Liver (tissue), 9 donors: ENCODE measurements around the gene ELOVL4. TPM values are rescaled to one million over a fixed set of nuclear protein-coding genes. Genes with fewer than 3 reads are reported as not detected.

Experiments
- DNase-seq: peaks from one replicate; pipeline ENCODE4 v3.0.0-alpha.2; 2017; ENCODE audit warnings: low spot score
- H3K27ac ChIP-seq, 2 donors: one replicate each; pipeline ENCODE4 v1.7.0; 2013; ENCODE audit warnings: inconsistent platforms in 2 of 2, low read length in 2 of 2, control low read depth in 1 of 2, low read depth in 1 of 2, mild to moderate bottlenecking in 1 of 2
- H3K27me3 ChIP-seq, 4 donors: one replicate each; pipeline versions ENCODE4 v1.6.1 to v1.7.0; 2013; ENCODE audit warnings: low read length in 3 of 4, inconsistent platforms in 1 of 4, mild to moderate bottlenecking in 1 of 4, moderate library complexity in 1 of 4; ENCODE audit not compliant: control insufficient read depth in 4 of 4, insufficient read depth in 4 of 4
- H3K36me3 ChIP-seq, 4 donors: one replicate each; pipeline versions ENCODE4 v1.6.1 to v1.7.0; 2013; ENCODE audit warnings: low read length in 3 of 4, mild to moderate bottlenecking in 3 of 4, low read depth in 1 of 4, moderate library complexity in 1 of 4; ENCODE audit not compliant: control insufficient read depth in 4 of 4, insufficient read depth in 3 of 4
- H3K4me1 ChIP-seq, 4 donors: one replicate each; pipeline versions ENCODE4 v1.6.1 to v1.7.0; 2013; ENCODE audit warnings: low read length in 3 of 4, mild to moderate bottlenecking in 3 of 4, moderate library complexity in 1 of 4; ENCODE audit not compliant: control insufficient read depth in 4 of 4, insufficient read depth in 4 of 4
- H3K4me3 ChIP-seq, 3 donors: one replicate each; pipeline versions ENCODE4 v1.6.1 to v1.7.0; 2013; ENCODE audit warnings: low read length in 3 of 3, control low read depth in 1 of 3, low read depth in 1 of 3, mild to moderate bottlenecking in 1 of 3
- H3K9ac ChIP-seq, 2 donors: one replicate each; pipeline ENCODE4 v1.7.0; 2013; ENCODE audit warnings: low read length in 2 of 2, mild to moderate bottlenecking in 2 of 2, moderate library complexity in 2 of 2, control low read depth in 1 of 2, low read depth in 1 of 2
- H3K9me3 ChIP-seq, 4 donors: one replicate each; pipeline versions ENCODE4 v1.6.1 to v1.7.0; 2013; ENCODE audit warnings: low read length in 3 of 4; ENCODE audit not compliant: control insufficient read depth in 4 of 4
- ATF3 ChIP-seq: IDR thresholded peaks from 2 replicates; pipeline ENCODE4 v1.6.1; 2016; ENCODE audit warnings: antibody characterized with exemption
- EGR1 ChIP-seq, 2 donors: IDR thresholded peaks; 2 replicates each; pipeline ENCODE4 v1.6.1; 2016 to 2018; ENCODE audit warnings: antibody characterized with exemption in 2 of 2, low read depth in 2 of 2
- FOXA1 ChIP-seq: IDR thresholded peaks from 2 replicates; pipeline ENCODE4 v1.6.1; 2016; ENCODE audit warnings: antibody characterized with exemption
- FOXA2 ChIP-seq: IDR thresholded peaks from 2 replicates; pipeline ENCODE4 v1.6.1; 2016; ENCODE audit warnings: antibody characterized with exemption
- GABPA ChIP-seq, 2 donors: IDR thresholded peaks in 1 of 2; conservative IDR thresholded peaks in 1 of 2; 2 replicates each; pipeline ENCODE4 v1.6.1; 2016; ENCODE audit warnings: antibody characterized with exemption in 2 of 2, mild to moderate bottlenecking in 1 of 2, moderate library complexity in 1 of 2
- HNF4G ChIP-seq: IDR thresholded peaks from 2 replicates; pipeline ENCODE4 v1.6.1; 2016; ENCODE audit warnings: antibody characterized with exemption
- JUND ChIP-seq, 2 donors: IDR thresholded peaks; 2 replicates each; pipeline ENCODE4 v1.6.1; 2016; ENCODE audit warnings: antibody characterized with exemption in 2 of 2
- NR2F2 ChIP-seq: IDR thresholded peaks from 2 replicates; pipeline ENCODE4 v1.6.1; 2016; ENCODE audit warnings: antibody characterized with exemption
- RAD21 ChIP-seq, 2 donors: IDR thresholded peaks; 2 replicates each; pipeline ENCODE4 v1.6.1; 2016; ENCODE audit warnings: antibody characterized with exemption in 2 of 2, mild to moderate bottlenecking in 2 of 2
- RXRA ChIP-seq, 2 donors: IDR thresholded peaks; 2 replicates each; pipeline ENCODE4 v1.6.1; 2017 to 2018; ENCODE audit warnings: antibody characterized with exemption in 2 of 2, mild to moderate bottlenecking in 1 of 2
- SP1 ChIP-seq: IDR thresholded peaks from 2 replicates; pipeline ENCODE4 v1.6.1; 2018; ENCODE audit warnings: antibody characterized with exemption, mild to moderate bottlenecking
- TAF1 ChIP-seq: conservative IDR thresholded peaks from 2 replicates; pipeline ENCODE4 v1.6.1; 2016; ENCODE audit warnings: antibody characterized with exemption, mild to moderate bottlenecking
- YY1 ChIP-seq: IDR thresholded peaks from 2 replicates; pipeline ENCODE4 v1.6.1; 2016; ENCODE audit warnings: antibody characterized with exemption, mild to moderate bottlenecking
- WGBS: extraction: QIAGEN DNeasy Blood & Tissue Kit; methylation state at CpG from one replicate; pipeline ENCODE4 v1.1.7; 2013; 5-methylcytosine and 5-hydroxymethylcytosine counted together
- polyA plus RNA-seq, 2 donors: library from polyadenylated mRNA; stranded (reverse) in 1 of 2; unstranded in 1 of 2; fragments of 200-250 nt in 1 of 2; fragments of >200 nt in 1 of 2; fragmentation: Nextera tagmentation in 1 of 2; extraction: Ambion mirVana in 1 of 2; gene quantifications; one replicate each; pipeline versions ENCODE4 v1.2.1 to v1.2.3, GENCODE V29; 2013 to 2015
- total RNA-seq, 2 donors: library from RNA; depleted of rRNA; stranded (reverse); fragments of >200 nt; gene quantifications; one replicate each; pipeline ENCODE4 v1.2.3, GENCODE V29; 2014
- TF ChIP-seq, protein P1 (sequence below): fragments of 150-350 bp; IDR thresholded peaks from 2 replicates; pipeline ENCODE4 v1.5.1; 2017; ENCODE audit warnings: improper control_type of control experiment, low read depth, low read length; ENCODE audit not compliant: missing input control
- TF ChIP-seq, protein P2 (sequence below): IDR thresholded peaks from 2 replicates; pipeline ENCODE4 v1.6.1; 2016; ENCODE audit warnings: antibody characterized with exemption
- TF ChIP-seq, protein P3 (sequence below): IDR thresholded peaks from 2 replicates; pipeline ENCODE4 v1.6.1; 2016; ENCODE audit warnings: antibody characterized with exemption, mild to moderate bottlenecking
- donor health status: healthy.
- donor health status: healthy.
- donor health status: healthy.
- donor health status: healthy.
- donor health status: healthy.

Gene ELOVL4
- total and polyA plus RNA-seq, 4 donors = 0.07 to 2.1 (median 0.09) TPM; not detected in 1

- Histone ChIP-seq H3K36me3 (no peaks in the 10 kb centered on the region), H3K27ac (no peak overlapping the region), H3K9me3 (no peaks in the 10 kb centered on the region), H3K27me3 (peaks cover 0 to 4% (median 2%) of the 10 kb centered on the region in 4 donors), H3K9ac (no peak overlapping the region), H3K4me3 (no peak overlapping the region), H3K4me1 (peaks cover under 1 to 4% (median 1%) of the 10 kb centered on the region in 4 donors)
- TF ChIP-seq RAD21 (IDR thresholded peaks at IDR 0.05) (no peak), FOXA1 (no peak), YY1 (no peak), EGR1 (IDR thresholded peaks at IDR 0.05; ENCODE audit: low read depth in 2 of 2) (no peak), HNF4G (no peak), JUND (IDR thresholded peaks at IDR 0.05) (no peak)
- TF ChIP-seq, protein P1, sequence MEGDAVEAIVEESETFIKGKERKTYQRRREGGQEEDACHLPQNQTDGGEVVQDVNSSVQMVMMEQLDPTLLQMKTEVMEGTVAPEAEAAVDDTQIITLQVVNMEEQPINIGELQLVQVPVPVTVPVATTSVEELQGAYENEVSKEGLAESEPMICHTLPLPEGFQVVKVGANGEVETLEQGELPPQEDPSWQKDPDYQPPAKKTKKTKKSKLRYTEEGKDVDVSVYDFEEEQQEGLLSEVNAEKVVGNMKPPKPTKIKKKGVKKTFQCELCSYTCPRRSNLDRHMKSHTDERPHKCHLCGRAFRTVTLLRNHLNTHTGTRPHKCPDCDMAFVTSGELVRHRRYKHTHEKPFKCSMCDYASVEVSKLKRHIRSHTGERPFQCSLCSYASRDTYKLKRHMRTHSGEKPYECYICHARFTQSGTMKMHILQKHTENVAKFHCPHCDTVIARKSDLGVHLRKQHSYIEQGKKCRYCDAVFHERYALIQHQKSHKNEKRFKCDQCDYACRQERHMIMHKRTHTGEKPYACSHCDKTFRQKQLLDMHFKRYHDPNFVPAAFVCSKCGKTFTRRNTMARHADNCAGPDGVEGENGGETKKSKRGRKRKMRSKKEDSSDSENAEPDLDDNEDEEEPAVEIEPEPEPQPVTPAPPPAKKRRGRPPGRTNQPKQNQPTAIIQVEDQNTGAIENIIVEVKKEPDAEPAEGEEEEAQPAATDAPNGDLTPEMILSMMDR = no peak
- WGBS = 78% methylated on average over 5 of the region's 5 CpGs
- no peak for DNase-seq
Observed at GRCh38 chr6:79941489-79942151, 5.7 kb downstream of the ELOVL4 start.

GRCh38 chr6:79928478-79928998 is 18.8 kb downstream of the ELOVL4 start:
- no peak for DNase-seq
- 86% methylated on average over 1 of the region's 1 CpG for WGBS
- no peaks in the 10 kb centered on the region for H3K4me1 ChIP-seq
- no peaks in the 10 kb centered on the region for H3K27me3 ChIP-seq
- H3K9me3 ChIP-seq = no peaks in the 10 kb centered on the region
- no peak overlapping the region for H3K4me3 ChIP-seq
- no peak overlapping the region for H3K9ac ChIP-seq
- TF ChIP-seq YY1 (no peak), NR2F2 (no peak), EGR1 (IDR thresholded peaks at IDR 0.05; ENCODE audit: low read depth in 2 of 2) (no peak), RAD21 (IDR thresholded peaks at IDR 0.05) (no peak), GABPA (IDR thresholded peaks at IDR 0.05 in 1 of 2, conservative IDR thresholded peaks at IDR 0.05 in 1 of 2) (no peak)
- TF ChIP-seq, protein P1 = no peak
- H3K27ac ChIP-seq = no peak overlapping the region
- no peaks in the 10 kb centered on the region for H3K36me3 ChIP-seq

- Histone ChIP-seq H3K9me3 (no peaks in the 10 kb centered on the region), H3K27me3 (no peaks in the 10 kb centered on the region), H3K4me1 (no peaks in the 10 kb centered on the region), H3K36me3 (no peaks in the 10 kb centered on the region), H3K4me3 (no peak overlapping the region), H3K9ac (no peak overlapping the region), H3K27ac (no peak overlapping the region)
- 56% methylated on average over 3 of the region's 3 CpGs for WGBS
- no peak for DNase-seq
- TF ChIP-seq, protein P2, sequence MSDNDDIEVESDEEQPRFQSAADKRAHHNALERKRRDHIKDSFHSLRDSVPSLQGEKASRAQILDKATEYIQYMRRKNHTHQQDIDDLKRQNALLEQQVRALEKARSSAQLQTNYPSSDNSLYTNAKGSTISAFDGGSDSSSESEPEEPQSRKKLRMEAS = no peak
- no peak for TF ChIP-seq JUND (IDR thresholded peaks at IDR 0.05)
- TF ChIP-seq, protein P1 = no peak
- TF ChIP-seq RAD21 (IDR thresholded peaks at IDR 0.05) = no peak
- no peak for TF ChIP-seq FOXA1
- no peak for TF ChIP-seq FOXA2
- TF ChIP-seq, protein P3, sequence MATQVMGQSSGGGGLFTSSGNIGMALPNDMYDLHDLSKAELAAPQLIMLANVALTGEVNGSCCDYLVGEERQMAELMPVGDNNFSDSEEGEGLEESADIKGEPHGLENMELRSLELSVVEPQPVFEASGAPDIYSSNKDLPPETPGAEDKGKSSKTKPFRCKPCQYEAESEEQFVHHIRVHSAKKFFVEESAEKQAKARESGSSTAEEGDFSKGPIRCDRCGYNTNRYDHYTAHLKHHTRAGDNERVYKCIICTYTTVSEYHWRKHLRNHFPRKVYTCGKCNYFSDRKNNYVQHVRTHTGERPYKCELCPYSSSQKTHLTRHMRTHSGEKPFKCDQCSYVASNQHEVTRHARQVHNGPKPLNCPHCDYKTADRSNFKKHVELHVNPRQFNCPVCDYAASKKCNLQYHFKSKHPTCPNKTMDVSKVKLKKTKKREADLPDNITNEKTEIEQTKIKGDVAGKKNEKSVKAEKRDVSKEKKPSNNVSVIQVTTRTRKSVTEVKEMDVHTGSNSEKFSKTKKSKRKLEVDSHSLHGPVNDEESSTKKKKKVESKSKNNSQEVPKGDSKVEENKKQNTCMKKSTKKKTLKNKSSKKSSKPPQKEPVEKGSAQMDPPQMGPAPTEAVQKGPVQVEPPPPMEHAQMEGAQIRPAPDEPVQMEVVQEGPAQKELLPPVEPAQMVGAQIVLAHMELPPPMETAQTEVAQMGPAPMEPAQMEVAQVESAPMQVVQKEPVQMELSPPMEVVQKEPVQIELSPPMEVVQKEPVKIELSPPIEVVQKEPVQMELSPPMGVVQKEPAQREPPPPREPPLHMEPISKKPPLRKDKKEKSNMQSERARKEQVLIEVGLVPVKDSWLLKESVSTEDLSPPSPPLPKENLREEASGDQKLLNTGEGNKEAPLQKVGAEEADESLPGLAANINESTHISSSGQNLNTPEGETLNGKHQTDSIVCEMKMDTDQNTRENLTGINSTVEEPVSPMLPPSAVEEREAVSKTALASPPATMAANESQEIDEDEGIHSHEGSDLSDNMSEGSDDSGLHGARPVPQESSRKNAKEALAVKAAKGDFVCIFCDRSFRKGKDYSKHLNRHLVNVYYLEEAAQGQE = no peak
- no peak for TF ChIP-seq TAF1
- no peak for TF ChIP-seq YY1
- no peak for TF ChIP-seq RXRA (IDR thresholded peaks at IDR 0.05)
- no peak for TF ChIP-seq HNF4G
- TF ChIP-seq SP1 = no peak
- no peak for TF ChIP-seq ATF3
Observed at GRCh38 chr6:79927758-79928157, 19.6 kb downstream of the ELOVL4 start.
